Measurements from ENCODE around the gene ADAMTS6.

- no peak for TF ChIP-seq CTCF (IDR thresholded peaks at IDR 0.05; ENCODE audit: insufficient read depth, low read length)
- no peak for TF ChIP-seq GABPA (IDR thresholded peaks at IDR 0.05; ENCODE audit: low read depth)
- TF ChIP-seq REST (IDR thresholded peaks at IDR 0.05; ENCODE audit: insufficient replicate concordance, low read depth) = no peak
- TF ChIP-seq POLR2AphosphoS5 (IDR thresholded peaks at IDR 0.05; ENCODE audit: low read depth) = no peak
- no peak for TF ChIP-seq SPI1 (IDR thresholded peaks at IDR 0.05; ENCODE audit: borderline replicate concordance, low read depth)
Measured at GRCh38 chr5:65440456-65440855, 41.3 kb downstream of the ADAMTS6 start.
